HepG2 (cell line): ENCODE measurements around the gene TAS1R1.
A peak's percentile ranks its signal among the peaks of the same experiment; 100 is the strongest.

ENCODE experiments used
- GABPA ChIP-seq, 2 experiments: IDR thresholded peaks; 2 replicates each; pipeline ENCODE4 v1.6.1; 2011 to 2016; ENCODE audit warnings: low read depth in 2 of 2, low read length in 1 of 2, missing biosample characterization in 1 of 2, missing genetic modification characterization in 1 of 2
- KAT2B ChIP-seq: fragments of 150-350 bp; IDR thresholded peaks from 2 replicates; pipeline ENCODE4 v1.6.1; 2014; ENCODE audit warnings: low read depth, low read length, borderline replicate concordance
- SMC3 ChIP-seq: IDR thresholded peaks from 2 replicates; pipeline ENCODE4 v1.6.1; 2011; ENCODE audit warnings: low read length, improper control_type of control experiment
- TCF7 ChIP-seq: sonication (generic); IDR thresholded peaks from 2 replicates; pipeline ENCODE4 v1.6.1; 2016; ENCODE audit warnings: antibody characterized with exemption, low read depth
- ZBTB2 ChIP-seq: sonication (generic); formaldehyde crosslinking; IDR thresholded peaks from 2 replicates; pipeline ENCODE4 v1.8.0; 2022; ENCODE audit warnings: low read depth, missing genetic modification reagents
- ZBTB49 ChIP-seq: sonication (generic); formaldehyde crosslinking; IDR thresholded peaks from 2 replicates; pipeline ENCODE4 v1.4.0; 2020; ENCODE audit warnings: missing genetic modification reagents, borderline replicate concordance
- ZNF260 ChIP-seq: sonication (generic); formaldehyde crosslinking; IDR thresholded peaks from 2 replicates; pipeline ENCODE4 v1.4.0; 2020; ENCODE audit warnings: missing genetic modification reagents, low read depth, mild to moderate bottlenecking, borderline replicate concordance
- ZSCAN30 ChIP-seq: sonication (generic); formaldehyde crosslinking; IDR thresholded peaks from 2 replicates; pipeline ENCODE4 v1.5.0; 2020; ENCODE audit warnings: mild to moderate bottlenecking, missing genetic modification reagents
- TF ChIP-seq, protein P1 (sequence below): sonication (generic); formaldehyde crosslinking; IDR thresholded peaks from 2 replicates; pipeline ENCODE4 v1.5.0; 2020; ENCODE audit warnings: mild to moderate bottlenecking, missing genetic modification reagents, moderate library complexity
- TF ChIP-seq, protein P2 (sequence below), 2 experiments: IDR thresholded peaks; 2 replicates each; pipeline ENCODE4 v1.6.1; 2011 to 2012; ENCODE audit warnings: low read length in 2 of 2, borderline replicate concordance in 1 of 2, low read depth in 1 of 2, mild to moderate bottlenecking in 1 of 2, moderate library complexity in 1 of 2

DNA sequence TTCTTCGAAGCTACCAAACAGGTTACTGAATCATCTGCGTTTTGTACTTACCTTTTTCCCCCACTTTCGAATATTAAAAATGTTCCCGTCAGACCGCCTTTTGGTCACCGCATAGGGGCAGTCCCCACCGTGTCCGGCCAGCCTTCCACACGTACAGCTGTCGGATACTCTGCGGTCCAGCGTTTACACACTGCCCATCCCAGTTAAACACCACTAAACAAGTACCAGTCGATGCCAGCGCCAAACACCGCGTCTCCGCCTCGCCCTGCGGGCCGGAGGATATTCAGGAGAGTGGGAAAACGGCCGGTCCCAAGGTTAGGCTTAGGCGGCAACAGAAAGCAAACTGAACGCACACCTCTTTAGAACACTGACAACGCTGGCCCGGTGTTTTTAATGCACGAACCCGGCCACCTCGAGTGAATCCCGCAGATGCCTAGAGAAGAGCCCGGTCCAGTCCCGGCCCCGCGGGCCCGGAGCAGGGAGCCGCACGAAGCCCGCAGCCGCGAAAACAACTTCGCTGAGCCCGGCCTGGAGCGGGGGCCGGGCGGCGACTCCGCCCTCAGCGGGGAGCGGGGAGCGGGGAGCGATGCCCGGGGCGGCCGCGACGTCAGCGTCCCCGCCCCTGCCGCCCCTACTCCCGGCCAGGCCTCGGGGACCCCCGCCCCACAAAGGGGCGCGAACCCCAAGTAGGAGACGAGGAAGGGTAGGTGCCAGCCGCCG lies 57.7 kb downstream of the TAS1R1 start:
- TF ChIP-seq, protein P1, sequence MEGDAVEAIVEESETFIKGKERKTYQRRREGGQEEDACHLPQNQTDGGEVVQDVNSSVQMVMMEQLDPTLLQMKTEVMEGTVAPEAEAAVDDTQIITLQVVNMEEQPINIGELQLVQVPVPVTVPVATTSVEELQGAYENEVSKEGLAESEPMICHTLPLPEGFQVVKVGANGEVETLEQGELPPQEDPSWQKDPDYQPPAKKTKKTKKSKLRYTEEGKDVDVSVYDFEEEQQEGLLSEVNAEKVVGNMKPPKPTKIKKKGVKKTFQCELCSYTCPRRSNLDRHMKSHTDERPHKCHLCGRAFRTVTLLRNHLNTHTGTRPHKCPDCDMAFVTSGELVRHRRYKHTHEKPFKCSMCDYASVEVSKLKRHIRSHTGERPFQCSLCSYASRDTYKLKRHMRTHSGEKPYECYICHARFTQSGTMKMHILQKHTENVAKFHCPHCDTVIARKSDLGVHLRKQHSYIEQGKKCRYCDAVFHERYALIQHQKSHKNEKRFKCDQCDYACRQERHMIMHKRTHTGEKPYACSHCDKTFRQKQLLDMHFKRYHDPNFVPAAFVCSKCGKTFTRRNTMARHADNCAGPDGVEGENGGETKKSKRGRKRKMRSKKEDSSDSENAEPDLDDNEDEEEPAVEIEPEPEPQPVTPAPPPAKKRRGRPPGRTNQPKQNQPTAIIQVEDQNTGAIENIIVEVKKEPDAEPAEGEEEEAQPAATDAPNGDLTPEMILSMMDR = peak; percentile 14; the same call in 1 of the 2 replicates
- TF ChIP-seq KAT2B (no peak), GABPA (IDR thresholded peaks at IDR 0.05; ENCODE audit: low read depth, low read length) (no peak), GABPA (CRISPR knock-in tag; IDR thresholded peaks at IDR 0.05; ENCODE audit: low read depth) (no peak), ZBTB49 (no peak), ZBTB2 (CRISPR knock-in tag) (no peak), ZSCAN30 (CRISPR knock-in tag) (no peak), SMC3 (no peak), TCF7 (no peak), ZNF260 (CRISPR knock-in tag) (no peak)
- TF ChIP-seq, protein P2, sequence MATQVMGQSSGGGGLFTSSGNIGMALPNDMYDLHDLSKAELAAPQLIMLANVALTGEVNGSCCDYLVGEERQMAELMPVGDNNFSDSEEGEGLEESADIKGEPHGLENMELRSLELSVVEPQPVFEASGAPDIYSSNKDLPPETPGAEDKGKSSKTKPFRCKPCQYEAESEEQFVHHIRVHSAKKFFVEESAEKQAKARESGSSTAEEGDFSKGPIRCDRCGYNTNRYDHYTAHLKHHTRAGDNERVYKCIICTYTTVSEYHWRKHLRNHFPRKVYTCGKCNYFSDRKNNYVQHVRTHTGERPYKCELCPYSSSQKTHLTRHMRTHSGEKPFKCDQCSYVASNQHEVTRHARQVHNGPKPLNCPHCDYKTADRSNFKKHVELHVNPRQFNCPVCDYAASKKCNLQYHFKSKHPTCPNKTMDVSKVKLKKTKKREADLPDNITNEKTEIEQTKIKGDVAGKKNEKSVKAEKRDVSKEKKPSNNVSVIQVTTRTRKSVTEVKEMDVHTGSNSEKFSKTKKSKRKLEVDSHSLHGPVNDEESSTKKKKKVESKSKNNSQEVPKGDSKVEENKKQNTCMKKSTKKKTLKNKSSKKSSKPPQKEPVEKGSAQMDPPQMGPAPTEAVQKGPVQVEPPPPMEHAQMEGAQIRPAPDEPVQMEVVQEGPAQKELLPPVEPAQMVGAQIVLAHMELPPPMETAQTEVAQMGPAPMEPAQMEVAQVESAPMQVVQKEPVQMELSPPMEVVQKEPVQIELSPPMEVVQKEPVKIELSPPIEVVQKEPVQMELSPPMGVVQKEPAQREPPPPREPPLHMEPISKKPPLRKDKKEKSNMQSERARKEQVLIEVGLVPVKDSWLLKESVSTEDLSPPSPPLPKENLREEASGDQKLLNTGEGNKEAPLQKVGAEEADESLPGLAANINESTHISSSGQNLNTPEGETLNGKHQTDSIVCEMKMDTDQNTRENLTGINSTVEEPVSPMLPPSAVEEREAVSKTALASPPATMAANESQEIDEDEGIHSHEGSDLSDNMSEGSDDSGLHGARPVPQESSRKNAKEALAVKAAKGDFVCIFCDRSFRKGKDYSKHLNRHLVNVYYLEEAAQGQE (IDR thresholded peaks at IDR 0.05; ENCODE audit: borderline replicate concordance in 1 of 2, low read depth in 1 of 2, low read length in 2 of 2) = no peak
